GM12875 (cell line): ENCODE measurements around the gene NAALADL2.

Source experiments
- H3K4me3 ChIP-seq: one replicate; pipeline ENCODE4 v1.5.1; 2011; ENCODE audit warnings: low read depth, low read length, control low read depth
- TF ChIP-seq, protein P1 (sequence below): IDR thresholded peaks from 2 replicates; pipeline ENCODE4 v1.5.1; 2011; ENCODE audit warnings: low read depth, mild to moderate bottlenecking, control low read depth, inconsistent platforms, low read length, moderate library complexity, borderline replicate concordance; ENCODE audit not compliant: insufficient read depth

NAALADL2 gene

DNA sequence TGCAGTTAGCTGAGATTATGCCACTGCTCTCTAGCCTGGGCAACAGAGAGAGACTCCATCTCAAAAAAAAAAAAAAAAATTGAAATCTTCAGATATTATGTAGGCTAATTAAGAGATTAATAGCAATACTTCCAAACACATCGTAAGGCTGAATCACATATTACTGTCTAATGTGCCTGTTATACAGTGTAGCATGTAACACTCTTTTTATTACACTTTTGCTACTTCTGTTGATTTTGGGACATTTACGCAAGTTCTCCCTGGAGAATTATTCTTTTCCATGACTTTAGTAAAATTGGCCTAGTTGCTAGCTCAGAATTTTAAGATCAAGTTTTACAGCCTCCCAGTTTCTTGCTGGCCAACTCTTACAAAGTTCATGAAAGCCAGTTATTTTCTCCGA lies 605.2 kb downstream of the NAALADL2 start:
- no peak overlapping the region for H3K4me3 ChIP-seq
- TF ChIP-seq, protein P1, sequence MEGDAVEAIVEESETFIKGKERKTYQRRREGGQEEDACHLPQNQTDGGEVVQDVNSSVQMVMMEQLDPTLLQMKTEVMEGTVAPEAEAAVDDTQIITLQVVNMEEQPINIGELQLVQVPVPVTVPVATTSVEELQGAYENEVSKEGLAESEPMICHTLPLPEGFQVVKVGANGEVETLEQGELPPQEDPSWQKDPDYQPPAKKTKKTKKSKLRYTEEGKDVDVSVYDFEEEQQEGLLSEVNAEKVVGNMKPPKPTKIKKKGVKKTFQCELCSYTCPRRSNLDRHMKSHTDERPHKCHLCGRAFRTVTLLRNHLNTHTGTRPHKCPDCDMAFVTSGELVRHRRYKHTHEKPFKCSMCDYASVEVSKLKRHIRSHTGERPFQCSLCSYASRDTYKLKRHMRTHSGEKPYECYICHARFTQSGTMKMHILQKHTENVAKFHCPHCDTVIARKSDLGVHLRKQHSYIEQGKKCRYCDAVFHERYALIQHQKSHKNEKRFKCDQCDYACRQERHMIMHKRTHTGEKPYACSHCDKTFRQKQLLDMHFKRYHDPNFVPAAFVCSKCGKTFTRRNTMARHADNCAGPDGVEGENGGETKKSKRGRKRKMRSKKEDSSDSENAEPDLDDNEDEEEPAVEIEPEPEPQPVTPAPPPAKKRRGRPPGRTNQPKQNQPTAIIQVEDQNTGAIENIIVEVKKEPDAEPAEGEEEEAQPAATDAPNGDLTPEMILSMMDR, result no peak

DNA sequence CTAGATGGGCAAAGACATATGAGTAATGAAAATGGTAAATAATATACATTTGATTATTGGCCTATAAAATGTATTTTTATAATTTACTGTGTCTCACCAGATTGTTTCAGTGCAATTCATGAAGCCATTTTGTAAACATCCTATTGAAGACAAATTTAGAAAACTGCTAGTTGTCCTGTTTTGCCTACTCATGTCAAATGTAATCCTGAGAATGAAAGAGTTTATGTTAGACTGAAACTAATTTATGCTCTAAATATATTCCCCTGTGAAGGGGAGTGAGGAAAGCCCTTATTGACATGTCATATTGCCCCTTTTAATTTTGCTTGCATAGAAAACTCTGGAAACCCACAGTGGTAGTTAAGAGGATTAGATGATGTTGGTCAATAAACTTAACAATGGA lies 610.0 kb downstream of the NAALADL2 start:
- TF ChIP-seq, protein P1, result no peak
- H3K4me3 ChIP-seq, result no peak overlapping the region

DNA sequence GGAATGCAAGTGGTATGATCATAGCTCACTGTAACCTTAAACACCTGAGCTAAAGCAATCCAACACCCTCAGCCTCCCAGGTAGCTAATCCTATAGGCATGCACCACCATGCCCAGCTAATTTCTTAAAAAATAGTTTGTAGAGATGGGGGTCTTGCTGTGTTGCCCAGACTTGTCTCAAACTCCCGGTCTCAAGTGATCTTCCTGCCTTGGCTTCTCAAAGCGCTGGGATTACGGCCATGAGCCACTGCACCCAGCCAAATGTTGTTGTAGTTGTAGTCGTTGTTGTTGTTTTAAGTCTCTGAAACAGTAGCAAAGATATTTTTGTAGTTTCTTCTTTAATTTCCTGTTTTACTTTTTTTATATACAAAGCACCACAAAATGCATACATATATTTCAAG lies 616.6 kb downstream of the NAALADL2 start:
- TF ChIP-seq, protein P1, result no peak
- H3K4me3 ChIP-seq, result no peak overlapping the region

DNA sequence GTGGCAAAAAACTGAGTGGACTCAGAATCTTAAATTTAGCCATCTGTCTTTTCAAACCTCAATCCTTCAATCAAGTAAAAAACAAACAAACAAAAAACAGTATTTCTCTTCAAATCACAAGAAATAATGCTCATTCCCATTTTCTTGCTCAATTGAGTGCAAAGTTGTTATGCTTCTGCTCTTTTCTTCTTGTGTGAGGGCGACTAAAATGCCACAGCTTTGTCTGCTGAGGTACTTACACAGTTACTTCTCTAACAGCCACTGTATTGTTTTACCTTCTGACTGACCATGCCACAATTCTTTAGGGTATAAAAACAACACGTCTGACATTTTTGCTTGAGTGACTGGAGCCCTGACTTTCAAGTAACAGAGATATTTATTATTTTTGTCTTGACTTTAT lies 617.4 kb downstream of the NAALADL2 start:
- TF ChIP-seq, protein P1, result no peak
- no peak overlapping the region for H3K4me3 ChIP-seq

DNA sequence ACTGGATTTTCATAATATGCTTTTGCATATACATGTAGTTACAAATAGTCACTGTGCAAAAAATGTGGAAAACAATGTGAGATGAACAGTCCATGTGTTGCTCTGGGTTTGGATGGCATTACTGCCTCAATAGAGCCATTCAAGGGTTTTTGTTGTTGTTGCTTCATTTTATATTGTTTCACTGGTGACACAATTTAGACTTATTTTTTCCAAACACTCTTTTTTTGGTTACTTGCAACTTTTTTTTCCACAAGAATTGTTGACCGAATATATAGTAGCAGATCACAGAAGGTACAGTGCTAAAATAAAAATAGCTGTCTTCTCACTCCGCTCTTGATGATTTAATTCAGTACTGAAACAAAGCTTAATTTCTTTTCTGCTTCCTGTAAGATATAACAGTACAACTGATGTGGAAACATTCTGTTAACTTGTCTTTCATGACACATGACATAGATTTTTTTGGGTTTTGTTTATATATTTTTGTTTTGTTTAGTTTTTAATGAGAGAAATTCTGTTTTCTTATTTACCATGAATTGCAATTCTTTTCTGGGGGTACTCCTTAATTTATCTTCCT lies 618.6 kb downstream of the NAALADL2 start:
- no peak overlapping the region for H3K4me3 ChIP-seq
- TF ChIP-seq, protein P1, result no peak

DNA sequence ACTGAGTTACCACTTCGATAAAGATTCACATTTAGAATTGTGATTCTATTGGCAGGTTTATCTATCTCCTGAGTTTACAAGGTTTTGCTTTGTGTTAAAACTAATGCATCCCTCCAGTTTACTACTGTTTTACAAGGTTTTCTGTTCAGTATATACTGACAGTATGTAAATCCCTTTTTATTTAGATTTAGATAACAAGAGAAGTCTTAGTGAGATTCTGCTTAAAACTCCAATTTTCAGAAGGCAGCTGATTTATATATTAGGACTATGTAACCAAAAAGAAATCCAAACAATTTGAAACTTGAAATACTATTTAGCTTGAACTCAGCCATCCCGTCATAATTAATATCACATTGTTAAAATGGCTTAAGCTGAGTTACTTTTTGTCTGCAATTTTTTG lies 619.2 kb downstream of the NAALADL2 start:
- no peak overlapping the region for H3K4me3 ChIP-seq
- TF ChIP-seq, protein P1, result no peak

DNA sequence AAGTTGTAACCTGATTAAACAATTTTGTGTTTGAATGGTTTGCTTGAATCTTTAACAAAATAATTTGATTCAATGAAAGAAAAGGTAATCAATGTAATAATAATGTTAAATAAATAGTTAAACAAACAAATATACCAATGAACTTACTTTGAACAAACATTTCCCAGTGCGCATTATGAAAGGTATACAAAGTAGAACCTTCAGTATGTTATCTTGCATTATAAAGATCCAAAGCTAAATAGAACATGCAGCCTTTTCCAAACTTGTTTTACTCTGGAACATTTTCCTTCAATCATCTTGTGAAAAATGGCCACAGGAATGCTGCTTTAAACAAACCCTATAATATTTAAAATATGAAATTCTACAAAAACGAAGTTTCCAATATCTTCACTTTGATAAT lies 620.0 kb downstream of the NAALADL2 start:
- TF ChIP-seq, protein P1, result no peak
- no peak overlapping the region for H3K4me3 ChIP-seq
